Neural cell (in vitro differentiated cells): Measurements from ENCODE around the gene LCP1.

ENCODE experiments used
- POLR2AphosphoS5 ChIP-seq: IDR thresholded peaks from 2 replicates; pipeline ENCODE4 v1.6.1; 2012
- TAF1 ChIP-seq: IDR thresholded peaks from 2 replicates; pipeline ENCODE4 v1.6.1; 2012; ENCODE audit warnings: low read depth
- TF ChIP-seq, protein P1 (sequence below): fragments of 450-650 bp; IDR thresholded peaks from 2 replicates; pipeline ENCODE4 v1.5.1; 2014; ENCODE audit warnings: antibody characterized with exemption, mild to moderate bottlenecking, moderate library complexity; ENCODE audit not compliant: poor library complexity, severe bottlenecking

DNA sequence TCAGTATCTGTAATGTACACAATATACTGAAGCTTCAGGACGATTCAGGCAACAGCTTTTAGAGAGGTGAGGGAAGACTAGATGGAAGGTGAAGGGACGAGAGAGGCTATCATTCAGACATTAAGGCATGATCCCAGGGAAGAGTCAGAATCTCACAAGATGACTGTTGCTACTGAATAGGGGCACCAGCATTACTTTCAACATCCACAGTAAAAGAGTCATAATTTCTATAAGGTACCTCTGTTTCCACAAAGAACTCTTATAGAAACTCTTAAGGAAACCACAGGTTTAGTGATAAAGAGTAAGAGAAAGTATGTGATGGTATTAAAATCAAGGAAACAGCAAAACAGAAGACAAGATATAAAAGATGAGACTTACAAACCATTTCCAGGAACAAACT is 23.0 kb downstream of the LCP1 start:
- TF ChIP-seq TAF1, result no peak
- TF ChIP-seq, protein P1, sequence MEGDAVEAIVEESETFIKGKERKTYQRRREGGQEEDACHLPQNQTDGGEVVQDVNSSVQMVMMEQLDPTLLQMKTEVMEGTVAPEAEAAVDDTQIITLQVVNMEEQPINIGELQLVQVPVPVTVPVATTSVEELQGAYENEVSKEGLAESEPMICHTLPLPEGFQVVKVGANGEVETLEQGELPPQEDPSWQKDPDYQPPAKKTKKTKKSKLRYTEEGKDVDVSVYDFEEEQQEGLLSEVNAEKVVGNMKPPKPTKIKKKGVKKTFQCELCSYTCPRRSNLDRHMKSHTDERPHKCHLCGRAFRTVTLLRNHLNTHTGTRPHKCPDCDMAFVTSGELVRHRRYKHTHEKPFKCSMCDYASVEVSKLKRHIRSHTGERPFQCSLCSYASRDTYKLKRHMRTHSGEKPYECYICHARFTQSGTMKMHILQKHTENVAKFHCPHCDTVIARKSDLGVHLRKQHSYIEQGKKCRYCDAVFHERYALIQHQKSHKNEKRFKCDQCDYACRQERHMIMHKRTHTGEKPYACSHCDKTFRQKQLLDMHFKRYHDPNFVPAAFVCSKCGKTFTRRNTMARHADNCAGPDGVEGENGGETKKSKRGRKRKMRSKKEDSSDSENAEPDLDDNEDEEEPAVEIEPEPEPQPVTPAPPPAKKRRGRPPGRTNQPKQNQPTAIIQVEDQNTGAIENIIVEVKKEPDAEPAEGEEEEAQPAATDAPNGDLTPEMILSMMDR, result no peak
- no peak for TF ChIP-seq POLR2AphosphoS5
